Measurements from ENCODE around the gene ATP2B3. TPM values are rescaled to one million over a fixed set of nuclear protein-coding genes. Genes with fewer than 3 reads are reported as not detected.

The ATP2B3 gene
- total RNA-seq, 1 experiment from 2014 or later: not detected

DNA sequence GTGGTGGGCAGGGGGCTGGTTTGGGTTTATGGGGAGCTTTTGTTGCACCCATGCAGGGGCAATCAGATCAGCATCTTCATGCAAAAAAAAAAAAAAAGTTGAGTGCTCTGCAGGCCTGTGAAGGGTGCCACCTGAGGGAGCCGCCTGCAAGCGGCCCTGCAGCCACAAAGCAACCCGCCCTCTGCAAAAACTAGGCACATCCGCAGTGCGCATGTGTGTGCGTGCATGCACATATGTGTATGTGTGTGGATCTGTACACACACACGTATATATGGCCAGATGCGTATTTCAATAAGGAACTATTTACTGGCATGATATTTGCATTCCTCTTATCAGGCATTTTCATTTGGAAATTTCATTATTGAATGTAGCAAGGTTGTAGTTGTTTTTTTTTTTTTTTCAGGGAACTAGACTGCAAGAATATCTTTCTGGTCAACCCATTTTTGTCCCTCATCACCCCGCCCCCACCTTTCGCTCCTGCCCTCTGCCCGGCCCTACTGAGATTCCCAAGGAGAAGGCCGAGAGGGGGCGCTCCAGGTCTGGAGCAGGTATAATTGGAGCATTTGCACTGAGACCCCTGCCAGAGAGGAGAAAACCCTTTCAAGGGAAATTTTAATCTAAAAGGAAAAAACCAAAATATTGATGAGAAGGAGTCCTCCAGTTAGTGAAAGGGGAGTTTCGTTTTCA, 63.4 kb downstream of the ATP2B3 start:
- Mint-ChIP-seq H3K36me3 (ENCODE audit: insufficient read depth, unreplicated experiment) (no peaks in the 10 kb centered on the region), H3K27me3 (ENCODE audit: insufficient read depth, unreplicated experiment) (no peaks in the 10 kb centered on the region), H3K27ac (ENCODE audit: low read depth, unreplicated experiment) (no peak overlapping the region), H3K4me3 (ENCODE audit: unreplicated experiment) (no peak overlapping the region), H3K4me1 (ENCODE audit: insufficient read depth, unreplicated experiment) (no peaks in the 10 kb centered on the region), H3K9me3 (ENCODE audit: unreplicated experiment) (peaks cover 8% of the 10 kb centered on the region)
- no TSS peak for BruUV-seq (replicated peaks)
- POLR2A ChIA-PET: no interaction called here
- DNase-seq (ENCODE audit: unreplicated experiment): peak; percentile 20
- TF ChIP-seq, protein P1, sequence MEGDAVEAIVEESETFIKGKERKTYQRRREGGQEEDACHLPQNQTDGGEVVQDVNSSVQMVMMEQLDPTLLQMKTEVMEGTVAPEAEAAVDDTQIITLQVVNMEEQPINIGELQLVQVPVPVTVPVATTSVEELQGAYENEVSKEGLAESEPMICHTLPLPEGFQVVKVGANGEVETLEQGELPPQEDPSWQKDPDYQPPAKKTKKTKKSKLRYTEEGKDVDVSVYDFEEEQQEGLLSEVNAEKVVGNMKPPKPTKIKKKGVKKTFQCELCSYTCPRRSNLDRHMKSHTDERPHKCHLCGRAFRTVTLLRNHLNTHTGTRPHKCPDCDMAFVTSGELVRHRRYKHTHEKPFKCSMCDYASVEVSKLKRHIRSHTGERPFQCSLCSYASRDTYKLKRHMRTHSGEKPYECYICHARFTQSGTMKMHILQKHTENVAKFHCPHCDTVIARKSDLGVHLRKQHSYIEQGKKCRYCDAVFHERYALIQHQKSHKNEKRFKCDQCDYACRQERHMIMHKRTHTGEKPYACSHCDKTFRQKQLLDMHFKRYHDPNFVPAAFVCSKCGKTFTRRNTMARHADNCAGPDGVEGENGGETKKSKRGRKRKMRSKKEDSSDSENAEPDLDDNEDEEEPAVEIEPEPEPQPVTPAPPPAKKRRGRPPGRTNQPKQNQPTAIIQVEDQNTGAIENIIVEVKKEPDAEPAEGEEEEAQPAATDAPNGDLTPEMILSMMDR (IDR thresholded peaks at IDR 0.05; ENCODE audit: unreplicated experiment): peak; percentile 21
- CTCF ChIA-PET: no interaction called here
- intact Hi-C loops (cut with micrococcal nuclease): no loop called here

DNA sequence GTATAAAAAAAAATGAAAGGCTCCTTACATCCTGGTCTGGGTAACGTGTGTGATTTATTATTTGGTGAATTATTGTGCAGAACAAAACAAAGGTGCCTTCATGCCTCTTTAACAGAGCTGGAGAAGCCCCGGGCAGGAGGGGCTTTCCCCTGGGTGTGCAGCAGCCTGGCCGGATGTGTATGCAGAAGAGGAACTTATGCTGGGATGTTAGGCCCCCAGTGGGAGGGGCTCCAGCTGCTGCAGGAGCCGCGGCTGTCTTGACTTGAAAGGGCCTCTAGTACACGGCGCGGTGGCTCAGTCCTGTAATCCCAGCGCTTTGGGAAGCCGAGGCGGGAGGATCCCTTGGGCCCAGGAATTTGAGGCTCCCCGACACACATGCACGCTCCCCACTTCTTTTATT, 65.5 kb downstream of the ATP2B3 start:
- no peak for DNase-seq (ENCODE audit: unreplicated experiment)
- BruUV-seq (replicated peaks): no TSS peak
- Mint-ChIP-seq H3K27me3 (ENCODE audit: insufficient read depth, unreplicated experiment) (no peaks in the 10 kb centered on the region), H3K4me1 (ENCODE audit: insufficient read depth, unreplicated experiment) (no peaks in the 10 kb centered on the region), H3K4me3 (ENCODE audit: unreplicated experiment) (no peak overlapping the region), H3K36me3 (ENCODE audit: insufficient read depth, unreplicated experiment) (peaks cover 3% of the 10 kb centered on the region), H3K9me3 (ENCODE audit: unreplicated experiment) (peaks cover 8% of the 10 kb centered on the region), H3K27ac (ENCODE audit: low read depth, unreplicated experiment) (no peak overlapping the region)
- TF ChIP-seq, protein P1 (IDR thresholded peaks at IDR 0.05; ENCODE audit: unreplicated experiment): no peak
- intact Hi-C loops (cut with micrococcal nuclease): no loop called here
- CTCF ChIA-PET: no interaction called here
- POLR2A ChIA-PET: interaction anchor here (0.5 kb wide), 1 partner anchor 256 kb away, joined by 3 read pairs; no protein-coding TSS in a partner anchor

DNA sequence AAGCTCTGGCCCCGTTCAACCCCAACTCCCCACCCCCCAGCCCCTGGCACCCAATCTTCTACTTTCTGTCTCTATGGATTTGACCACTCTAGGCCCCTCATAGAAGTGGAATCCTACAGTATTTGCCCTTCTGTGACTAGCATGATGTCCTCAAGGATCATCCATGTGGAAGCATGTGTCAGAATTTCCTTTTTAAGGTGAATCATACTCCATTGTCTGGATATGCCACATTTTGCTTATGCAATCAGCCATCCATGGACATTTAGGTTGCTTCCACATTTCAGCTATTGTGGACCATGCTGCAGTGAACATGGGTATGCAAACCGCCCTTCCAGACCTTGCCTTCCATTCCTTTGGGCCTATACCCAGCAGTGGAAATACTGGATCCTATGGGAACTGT, 66.0 kb downstream of the ATP2B3 start:
- CTCF ChIA-PET: no interaction called here
- Mint-ChIP-seq H3K4me3 (ENCODE audit: unreplicated experiment) (no peak overlapping the region), H3K4me1 (ENCODE audit: insufficient read depth, unreplicated experiment) (no peaks in the 10 kb centered on the region), H3K27me3 (ENCODE audit: insufficient read depth, unreplicated experiment) (no peaks in the 10 kb centered on the region), H3K27ac (ENCODE audit: low read depth, unreplicated experiment) (no peak overlapping the region), H3K9me3 (ENCODE audit: unreplicated experiment) (peaks cover 8% of the 10 kb centered on the region), H3K36me3 (ENCODE audit: insufficient read depth, unreplicated experiment) (peaks cover 7% of the 10 kb centered on the region)
- no peak for DNase-seq (ENCODE audit: unreplicated experiment)
- intact Hi-C loops (cut with micrococcal nuclease): no loop called here
- POLR2A ChIA-PET: interaction anchor here (0.5 kb wide), 1 partner anchor 256 kb away, joined by 3 read pairs; no protein-coding TSS in a partner anchor
- TF ChIP-seq, protein P1 (IDR thresholded peaks at IDR 0.05; ENCODE audit: unreplicated experiment): no peak
- no TSS peak for BruUV-seq (replicated peaks)

DNA sequence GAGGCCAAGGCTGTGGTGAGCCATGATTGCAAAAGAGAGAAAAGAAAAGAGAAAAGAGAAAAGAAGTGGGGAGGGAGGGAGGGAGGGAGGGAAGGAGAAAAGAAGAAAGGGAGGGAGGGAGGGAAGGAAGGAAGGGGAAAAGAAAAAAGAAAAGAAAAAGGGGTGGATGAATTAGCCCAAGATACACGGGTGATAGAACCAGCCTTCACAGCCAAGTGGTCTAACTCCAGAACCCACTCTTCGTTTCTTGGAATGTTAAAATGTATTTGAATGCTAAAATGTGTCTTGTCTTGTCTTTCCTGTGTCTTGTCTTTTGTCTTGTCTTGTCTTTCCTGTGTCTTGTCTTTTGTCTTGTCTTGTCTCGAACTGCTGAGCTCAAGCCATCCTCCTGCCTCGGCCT, 68.4 kb downstream of the ATP2B3 start:
- no TSS peak for BruUV-seq (replicated peaks)
- POLR2A ChIA-PET: interaction anchor here (0.6 kb wide), 1 partner anchor 14 kb away, joined by 3 read pairs; no protein-coding TSS in a partner anchor
- TF ChIP-seq, protein P1 (IDR thresholded peaks at IDR 0.05; ENCODE audit: unreplicated experiment): no peak
- Mint-ChIP-seq H3K27me3 (ENCODE audit: insufficient read depth, unreplicated experiment) (no peaks in the 10 kb centered on the region), H3K36me3 (ENCODE audit: insufficient read depth, unreplicated experiment) (peaks cover 21% of the 10 kb centered on the region), H3K9me3 (ENCODE audit: unreplicated experiment) (peaks cover 8% of the 10 kb centered on the region), H3K4me3 (ENCODE audit: unreplicated experiment) (no peak overlapping the region), H3K27ac (ENCODE audit: low read depth, unreplicated experiment) (no peak overlapping the region), H3K4me1 (ENCODE audit: insufficient read depth, unreplicated experiment) (no peaks in the 10 kb centered on the region)
- CTCF ChIA-PET: interaction anchor here (0.6 to 1.0 kb wide), 3 partner anchors 19 to 732 kb away, joined by 3 to 4 read pairs (median 3); no protein-coding TSS in a partner anchor
- intact Hi-C loops (cut with micrococcal nuclease): no loop called here
- DNase-seq (ENCODE audit: unreplicated experiment): no peak
